SK-N-DZ (cell line): ENCODE results near the gene HOXC4. TPM values are rescaled to one million over a fixed set of nuclear protein-coding genes. Genes with fewer than 3 reads are reported as not detected.

Experiments
- DNase-seq: peaks from one replicate; pipeline ENCODE4 v3.0.0-alpha.2; 2015; ENCODE audit warnings: low spot score
- polyA plus RNA-seq, 2 experiments: library from polyadenylated mRNA; depleted of rRNA; stranded (reverse); fragments of >200 nt; gene quantifications; 2 replicates each; pipeline ENCODE4 v1.2.3, GENCODE V29; 2014

Gene HOXC4
- polyA plus RNA-seq (2014; cell fraction: cytosol; rRNA removed) = 4.8 and 5.1 TPM in 2 replicates
- 3.3 and 7.9 TPM in 2 replicates for polyA plus RNA-seq (2014; cell fraction: nucleus; rRNA removed)

- peak; percentile 64 for DNase-seq
Observed at GRCh38 chr12:54053751-54054741, at the start of gene HOXC4. Gene HOXC4 (plus strand): TSS chr12:54053835. CDS start chr12:54053923, 88 bp downstream.

- DNase-seq = no peak
Observed at GRCh38 chr12:54004063-54004840, 49.4 kb upstream of the HOXC4 start.

DNA sequence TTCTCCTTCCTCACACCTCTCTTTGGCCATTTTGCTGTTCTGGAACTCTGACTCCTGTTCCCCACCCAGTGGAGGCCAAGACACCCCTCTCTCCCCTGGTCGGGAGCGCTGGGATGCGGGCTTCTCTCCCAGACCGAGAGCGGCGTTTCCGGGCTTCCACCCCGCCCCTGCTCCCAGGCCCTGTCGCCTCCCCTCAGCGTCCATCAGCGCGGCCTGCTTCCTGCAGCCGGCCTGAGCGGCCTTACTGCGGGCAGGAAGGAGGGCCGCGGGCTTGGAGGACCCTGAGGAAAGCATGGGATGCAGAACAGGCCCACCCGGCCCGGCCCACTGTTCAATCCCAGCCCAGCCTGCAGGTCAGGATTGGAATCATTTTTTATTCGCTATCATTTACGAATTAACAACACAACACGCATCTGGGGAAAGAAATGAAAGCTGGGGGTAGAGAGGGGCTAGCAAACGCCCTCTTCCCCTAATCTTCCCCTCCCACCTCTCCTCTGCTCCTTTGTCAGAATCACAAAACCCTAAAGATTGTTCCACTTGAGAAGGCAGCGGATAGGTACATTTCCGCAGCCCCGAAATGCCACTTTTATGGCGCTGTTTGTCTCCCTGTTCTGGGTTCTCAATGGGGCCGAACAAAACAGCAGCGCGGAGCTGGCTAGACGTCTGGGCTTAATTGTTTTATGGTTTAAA, 48.6 kb upstream of the HOXC4 start:
- no peak for DNase-seq

DNA sequence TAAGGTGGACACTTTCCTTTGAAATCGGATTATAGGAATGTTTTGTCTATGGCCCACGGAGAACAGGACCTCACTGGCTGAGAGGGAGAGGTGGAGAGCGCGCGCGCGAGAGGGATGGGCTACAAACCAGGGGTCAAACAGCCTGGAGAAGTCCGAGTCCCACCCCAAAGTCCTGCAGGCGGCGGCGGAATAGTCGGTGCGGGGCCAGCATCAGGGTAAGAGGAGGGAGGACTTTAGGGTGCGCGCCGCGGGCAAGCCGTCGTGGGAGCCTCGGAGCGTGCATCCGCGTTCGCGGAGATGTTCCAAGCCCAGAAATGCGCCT, 48.1 kb upstream of the HOXC4 start:
- no peak for DNase-seq

- peak; percentile 79 for DNase-seq
Observed at GRCh38 chr12:54005853-54006558, 47.6 kb upstream of the HOXC4 start.

GRCh38 chr12:54006559-54007220, 46.9 kb upstream of the HOXC4 start:
- DNase-seq = no peak

DNA sequence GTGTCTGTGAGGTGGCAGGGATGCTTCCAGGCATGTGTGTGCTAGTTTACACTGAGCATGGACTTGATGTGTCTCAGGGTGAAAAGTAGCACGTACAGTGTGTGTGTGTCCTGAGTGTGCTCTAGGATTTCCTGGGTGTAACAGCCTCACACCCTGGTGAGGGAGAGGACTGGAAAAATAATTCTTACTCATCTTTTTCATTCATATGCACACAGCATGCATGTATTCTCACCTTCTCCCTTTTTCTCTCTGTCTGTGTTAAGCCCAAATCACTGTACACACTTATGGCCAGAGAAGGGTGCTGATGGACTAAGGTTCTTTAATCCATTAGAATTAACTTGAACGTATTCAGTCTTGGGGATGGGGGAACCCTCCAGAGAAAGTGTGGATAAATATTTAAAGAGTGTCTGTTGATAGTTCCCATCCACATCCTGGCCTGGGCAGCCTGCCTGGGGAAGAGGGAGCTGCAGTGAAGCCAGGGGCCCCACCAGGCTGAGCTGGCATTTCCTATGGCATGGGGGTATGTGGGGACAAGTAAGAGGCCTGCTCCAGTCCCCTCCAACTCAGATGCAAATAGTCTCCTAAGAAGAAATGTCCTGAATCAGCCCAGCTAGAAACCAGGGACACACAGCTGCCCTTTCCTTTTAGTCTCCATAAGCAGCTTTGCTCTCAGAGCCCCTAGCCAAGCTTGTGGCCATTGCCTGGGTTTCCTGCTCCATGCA, 45.9 kb upstream of the HOXC4 start:
- no peak for DNase-seq

GRCh38 chr12:54008260-54008552, 45.4 kb upstream of the HOXC4 start:
- no peak for DNase-seq

DNA sequence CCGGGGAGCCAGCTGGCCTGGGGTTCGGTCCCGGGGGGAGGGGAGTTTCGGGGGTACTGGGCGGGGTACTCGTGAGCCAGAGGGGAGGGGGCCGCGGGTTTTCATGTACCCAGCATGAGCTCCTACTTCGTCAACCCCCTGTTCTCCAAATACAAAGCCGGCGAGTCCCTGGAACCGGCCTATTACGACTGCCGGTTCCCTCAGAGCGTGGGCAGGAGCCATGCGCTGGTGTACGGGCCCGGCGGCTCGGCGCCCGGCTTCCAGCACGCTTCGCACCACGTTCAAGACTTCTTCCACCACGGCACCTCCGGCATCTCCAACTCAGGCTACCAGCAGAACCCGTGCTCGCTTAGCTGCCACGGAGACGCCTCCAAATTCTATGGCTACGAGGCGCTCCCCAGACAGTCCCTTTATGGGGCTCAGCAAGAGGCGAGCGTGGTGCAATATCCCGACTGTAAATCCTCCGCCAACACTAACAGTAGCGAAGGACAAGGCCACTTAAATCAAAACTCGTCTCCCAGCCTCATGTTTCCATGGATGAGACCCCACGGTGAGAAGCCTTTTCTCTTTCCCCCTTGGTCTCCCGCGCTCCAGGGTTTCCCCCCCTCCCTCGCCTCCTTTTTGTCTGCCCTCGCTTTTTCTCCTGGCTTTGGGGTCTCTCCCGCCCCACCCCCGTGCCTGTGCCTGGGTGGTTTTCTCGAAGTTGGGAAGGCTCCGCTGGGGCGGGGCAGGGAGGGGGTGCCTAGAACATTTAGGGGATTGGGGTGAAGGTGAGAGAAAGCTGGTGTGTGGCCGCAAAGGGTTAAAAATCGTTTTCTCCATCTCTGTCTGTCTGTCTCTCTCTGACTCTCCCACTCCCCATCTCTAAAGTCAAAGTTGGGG, 44.2 kb upstream of the HOXC4 start:
- DNase-seq = no peak

GRCh38 chr12:54010053-54010971, 43.3 kb upstream of the HOXC4 start:
- no peak for DNase-seq

- no peak for DNase-seq
Observed at GRCh38 chr12:54010972-54011664, 42.5 kb upstream of the HOXC4 start.

DNA sequence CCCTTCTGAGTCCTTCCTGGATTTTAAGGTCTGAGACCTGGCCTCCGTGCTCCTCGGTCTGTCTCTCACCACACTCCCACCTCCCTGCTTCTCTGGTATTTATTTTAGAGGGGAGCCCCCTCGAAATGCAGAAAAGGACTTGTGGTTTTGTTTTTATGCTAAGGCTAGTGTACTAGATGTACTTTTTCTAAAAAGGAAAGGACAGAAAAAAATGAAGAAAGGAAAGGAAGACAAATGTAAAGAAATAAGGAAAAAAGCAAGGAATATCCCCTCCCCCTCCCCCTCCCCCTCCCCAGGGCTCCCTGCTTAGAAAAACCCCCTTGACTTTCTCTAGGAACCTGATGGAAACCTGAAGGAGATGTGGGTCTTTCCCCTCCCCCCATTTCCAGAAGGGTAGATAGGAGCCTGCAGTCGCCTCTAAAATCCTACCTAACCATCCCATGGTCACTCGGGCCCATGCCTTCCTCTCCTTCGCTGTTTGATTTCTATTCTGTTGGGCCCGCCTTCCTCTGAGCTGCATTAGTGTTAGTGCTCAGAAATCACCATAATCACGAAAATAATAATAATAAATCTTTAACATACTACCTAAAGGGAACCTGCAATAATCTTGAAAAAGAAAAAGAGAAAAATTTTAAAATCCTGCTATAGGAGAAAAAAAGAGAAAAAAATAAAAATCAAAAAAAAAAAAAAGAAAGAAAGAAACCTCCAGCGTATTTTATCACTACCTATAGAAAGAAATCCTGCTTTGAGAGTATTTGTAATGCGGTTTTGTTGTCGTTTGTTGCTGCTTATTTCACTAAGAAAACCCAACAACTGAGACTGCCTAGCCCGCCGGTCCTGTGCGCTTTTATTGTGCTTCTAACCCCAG, 41.7 kb upstream of the HOXC4 start:
- no peak for DNase-seq

DNA sequence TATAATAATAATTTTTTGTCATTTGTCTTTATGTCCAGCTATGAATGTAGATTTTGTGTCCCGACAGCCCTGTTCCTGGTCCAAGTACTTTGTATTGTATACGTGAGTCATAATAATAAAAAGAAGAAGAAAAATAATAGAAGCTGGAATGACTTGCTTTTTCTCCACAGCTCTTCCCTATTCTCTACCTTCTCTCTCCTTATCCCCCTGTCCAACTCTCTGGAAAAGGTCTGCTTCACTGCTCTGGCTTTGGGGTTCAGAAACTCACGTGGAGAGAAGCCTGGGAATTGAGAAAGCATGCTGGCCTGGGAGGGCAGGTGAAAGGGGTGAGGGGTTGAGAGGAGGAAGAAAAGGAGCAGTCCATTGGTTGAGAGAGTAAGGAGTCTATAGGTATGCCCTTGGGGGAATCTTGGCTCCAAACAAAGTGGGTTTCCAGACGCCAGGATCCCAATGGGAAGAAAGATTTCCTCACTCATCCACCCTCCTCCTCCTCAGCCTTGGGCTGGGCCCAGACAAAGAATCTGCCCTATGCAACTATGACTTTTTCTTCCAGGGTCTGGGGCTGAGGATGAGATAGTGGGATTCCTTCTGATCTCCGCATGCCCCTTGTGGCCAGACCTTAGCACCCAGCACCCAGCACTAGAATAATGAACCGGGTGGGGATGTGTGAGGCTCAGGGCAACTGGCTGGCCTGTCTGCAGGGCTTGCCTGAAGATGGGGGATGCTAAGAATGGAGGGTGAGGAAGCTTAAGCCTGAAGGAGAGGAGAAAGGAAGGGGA, 40.8 kb upstream of the HOXC4 start:
- no peak for DNase-seq

DNA sequence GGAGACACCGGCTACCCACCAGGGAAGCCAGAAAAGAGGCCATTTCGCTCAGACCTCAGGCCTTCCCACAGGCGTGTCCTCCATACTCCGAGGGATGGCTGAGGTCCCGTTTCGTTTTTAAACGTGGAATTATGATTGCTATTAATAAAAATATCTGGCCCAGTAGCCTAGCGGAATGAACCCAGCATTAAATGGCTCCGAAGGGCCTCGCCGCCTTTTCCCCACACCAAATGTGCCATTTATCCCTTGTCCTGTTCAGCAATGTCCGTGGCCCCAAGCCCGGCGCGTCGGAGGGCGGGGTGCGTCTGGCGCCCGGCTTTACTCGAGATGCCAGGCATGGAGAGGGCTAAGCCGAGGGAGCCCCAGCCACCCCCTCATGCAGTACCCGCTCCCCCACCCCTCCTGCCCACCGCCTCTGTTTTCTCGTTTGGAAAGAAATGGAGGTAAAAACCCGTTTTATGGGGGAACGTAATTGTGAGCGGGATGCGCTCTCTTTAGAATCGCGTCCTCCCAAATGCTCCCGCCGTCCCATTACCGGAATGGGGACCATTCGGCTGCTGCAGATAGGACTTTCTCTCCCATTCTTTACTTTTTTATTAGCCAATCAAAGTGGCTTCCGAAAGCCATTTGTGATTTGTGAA, 39.1 kb upstream of the HOXC4 start:
- DNase-seq = no peak
